ENCODE data around the gene SZRD1.

GRCh38 chr1:16340673-16341072 lies 26.4 kb upstream of the SZRD1 start:
- TF ChIP-seq CTCF (IDR thresholded peaks at IDR 0.05; ENCODE audit: poor library complexity, severe bottlenecking), result no peak
- TF ChIP-seq EZH2 (IDR thresholded peaks at IDR 0.05; ENCODE audit: borderline replicate concordance, insufficient read depth, low read length, poor library complexity, severe bottlenecking), result no peak
- TF ChIP-seq, protein P1, sequence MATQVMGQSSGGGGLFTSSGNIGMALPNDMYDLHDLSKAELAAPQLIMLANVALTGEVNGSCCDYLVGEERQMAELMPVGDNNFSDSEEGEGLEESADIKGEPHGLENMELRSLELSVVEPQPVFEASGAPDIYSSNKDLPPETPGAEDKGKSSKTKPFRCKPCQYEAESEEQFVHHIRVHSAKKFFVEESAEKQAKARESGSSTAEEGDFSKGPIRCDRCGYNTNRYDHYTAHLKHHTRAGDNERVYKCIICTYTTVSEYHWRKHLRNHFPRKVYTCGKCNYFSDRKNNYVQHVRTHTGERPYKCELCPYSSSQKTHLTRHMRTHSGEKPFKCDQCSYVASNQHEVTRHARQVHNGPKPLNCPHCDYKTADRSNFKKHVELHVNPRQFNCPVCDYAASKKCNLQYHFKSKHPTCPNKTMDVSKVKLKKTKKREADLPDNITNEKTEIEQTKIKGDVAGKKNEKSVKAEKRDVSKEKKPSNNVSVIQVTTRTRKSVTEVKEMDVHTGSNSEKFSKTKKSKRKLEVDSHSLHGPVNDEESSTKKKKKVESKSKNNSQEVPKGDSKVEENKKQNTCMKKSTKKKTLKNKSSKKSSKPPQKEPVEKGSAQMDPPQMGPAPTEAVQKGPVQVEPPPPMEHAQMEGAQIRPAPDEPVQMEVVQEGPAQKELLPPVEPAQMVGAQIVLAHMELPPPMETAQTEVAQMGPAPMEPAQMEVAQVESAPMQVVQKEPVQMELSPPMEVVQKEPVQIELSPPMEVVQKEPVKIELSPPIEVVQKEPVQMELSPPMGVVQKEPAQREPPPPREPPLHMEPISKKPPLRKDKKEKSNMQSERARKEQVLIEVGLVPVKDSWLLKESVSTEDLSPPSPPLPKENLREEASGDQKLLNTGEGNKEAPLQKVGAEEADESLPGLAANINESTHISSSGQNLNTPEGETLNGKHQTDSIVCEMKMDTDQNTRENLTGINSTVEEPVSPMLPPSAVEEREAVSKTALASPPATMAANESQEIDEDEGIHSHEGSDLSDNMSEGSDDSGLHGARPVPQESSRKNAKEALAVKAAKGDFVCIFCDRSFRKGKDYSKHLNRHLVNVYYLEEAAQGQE (IDR thresholded peaks at IDR 0.05; ENCODE audit: borderline replicate concordance), result no peak

Data from neural cell (in vitro differentiated cells).